Measurements from ENCODE around the gene FAM110D.

DNA sequence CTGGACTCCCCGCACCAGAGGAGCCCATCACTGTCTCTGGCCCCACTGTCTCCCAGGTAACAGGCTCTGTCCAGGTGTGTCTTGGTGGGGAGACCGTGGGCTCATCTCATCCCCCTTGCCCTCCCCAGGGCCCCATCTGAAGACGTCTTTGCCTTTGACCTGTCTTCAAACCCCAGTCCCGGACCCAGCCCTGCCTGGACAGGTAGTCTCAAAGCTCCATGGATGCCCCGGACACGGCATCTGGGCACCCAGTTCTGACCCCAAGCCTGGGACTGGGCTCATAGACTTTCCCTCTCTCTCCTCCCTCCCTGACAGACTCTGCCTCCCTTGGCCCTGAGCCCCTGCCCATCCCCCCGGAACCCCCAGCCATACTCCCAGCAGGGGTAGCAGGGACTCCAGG lies 25.2 kb downstream of the FAM110D start:
- TF ChIP-seq CTCF (IDR thresholded peaks at IDR 0.05) (no peak), POLR2A (IDR thresholded peaks at IDR 0.05) (no peak)
